Mucosa of descending colon (tissue), 3 donors: ENCODE measurements around the gene FERMT3. TPM values are rescaled to one million over a fixed set of nuclear protein-coding genes. Genes with fewer than 3 reads are reported as not detected.

Source experiments
- ATAC-seq: fragments of 200-7000 bp; cut with Tn5 transposase; one replicate; pipeline ENCODE4 v1.9.1; 2020; ENCODE audit warnings: mild to moderate bottlenecking, moderate library complexity
- DNase-seq, 3 donors: peaks; one replicate each; pipeline ENCODE4 v3.0.0-alpha.2; 2020
- H3K36me3 ChIP-seq: fragments of 200-600 bp; one replicate; pipeline ENCODE4 v1.8.0; 2021; ENCODE audit warnings: low read depth, mild to moderate bottlenecking
- H3K4me1 ChIP-seq: fragments of 200-600 bp; one replicate; pipeline ENCODE4 v1.8.0; 2021; ENCODE audit warnings: low read depth, mild to moderate bottlenecking
- H3K4me3 ChIP-seq: fragments of 200-600 bp; one replicate; pipeline ENCODE4 v1.8.0; 2021; ENCODE audit warnings: mild to moderate bottlenecking
- H3K9me3 ChIP-seq: fragments of 200-600 bp; one replicate; pipeline ENCODE4 v1.8.0; 2021; ENCODE audit warnings: mild to moderate bottlenecking
- CTCF ChIP-seq: fragments of 200-600 bp; IDR thresholded peaks from one replicate; pipeline ENCODE4 v1.8.0; 2022; ENCODE audit warnings: antibody characterized with exemption, mild to moderate bottlenecking
- intact Hi-C, 2 donors: fragments of 100-400 bp; cut with DNase I in 1 of 2; cut with micrococcal nuclease in 1 of 2; formaldehyde crosslinking; loops; one replicate each; pipeline versions ENCODE4 v1.11.0 to v1.11.1; 2022; cut with DNase I, micrococcal nuclease
- total RNA-seq, 3 donors: library from RNA; stranded (reverse); fragmentation: NEBNext Ultra II Directional in 2 of 3; extraction: Animal tissue kit (Norgen Biotek cat#: 25700) in 2 of 3; gene quantifications; one replicate each; pipeline versions ENCODE4 v1.2.1 to v1.2.4, GENCODE V29; 2021 to 2023
- donor health status: DM: no; HTN: no; CAD: no; lungs with moderate emphysema.
- donor health status: DM: no; HTN: no; CAD: no.
- donor health status: DM: no; HTN: yes; CAD: no.

Gene FERMT3
- total RNA-seq, 3 donors from 2014 or later = 19.7 to 32.7 (median 26.4) TPM

DNA sequence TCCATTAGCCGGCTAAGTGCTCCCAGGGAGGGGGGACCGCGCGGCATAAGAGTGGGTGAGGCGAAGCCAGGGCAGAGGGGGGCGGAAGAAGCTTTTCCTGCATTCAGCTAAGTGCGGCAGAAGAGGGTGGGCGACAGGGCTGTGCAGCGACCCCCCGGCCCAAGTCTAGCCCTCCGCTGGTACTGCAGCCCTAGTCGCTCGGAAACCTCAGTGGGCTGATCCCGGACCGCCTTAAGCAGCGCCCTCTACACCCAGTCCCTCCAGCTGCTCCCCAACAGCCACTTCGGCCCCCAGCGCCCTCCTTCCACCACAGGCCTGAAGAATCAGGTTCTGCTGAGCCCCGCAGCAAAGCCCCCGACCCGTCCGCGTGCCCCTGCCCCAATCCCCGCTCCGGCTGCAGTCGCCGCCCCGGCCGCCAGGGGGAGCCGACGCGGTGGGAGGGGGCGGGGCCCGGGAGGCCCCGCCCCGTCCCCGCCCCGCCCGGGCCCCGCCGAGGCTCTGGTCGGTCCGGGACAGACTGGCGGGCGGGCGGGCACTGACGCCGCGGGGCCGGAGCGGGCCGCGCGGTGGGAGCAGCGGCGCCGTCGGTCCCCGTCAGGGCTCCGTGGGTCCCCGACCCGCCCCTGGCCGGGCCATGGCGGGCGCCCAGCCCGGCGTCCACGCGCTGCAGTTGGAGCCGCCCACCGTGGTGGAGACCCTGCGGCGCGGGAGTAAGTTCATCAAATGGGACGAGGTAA is 44.7 kb downstream of the FERMT3 start, which contains the start of gene PLCB3:
TSS of gene PLCB3 (plus strand) at position 515 of the 737 bp plus-strand sequence. CDS start at position 635, 120 bp downstream.
- peaks cover 22% of the 10 kb centered on the region for H3K4me1 ChIP-seq
- no peaks in the 10 kb centered on the region for H3K36me3 ChIP-seq
- intact Hi-C loops = no loop called here
- ATAC-seq = peak; percentile 74
- peak; percentile 94 for TF ChIP-seq CTCF
- DNase-seq = peak; percentile 69 to 83 (median 77)
- no peaks in the 10 kb centered on the region for H3K9me3 ChIP-seq
- peak within 1 kb of the TSS; percentile 78 for H3K4me3 ChIP-seq

DNA sequence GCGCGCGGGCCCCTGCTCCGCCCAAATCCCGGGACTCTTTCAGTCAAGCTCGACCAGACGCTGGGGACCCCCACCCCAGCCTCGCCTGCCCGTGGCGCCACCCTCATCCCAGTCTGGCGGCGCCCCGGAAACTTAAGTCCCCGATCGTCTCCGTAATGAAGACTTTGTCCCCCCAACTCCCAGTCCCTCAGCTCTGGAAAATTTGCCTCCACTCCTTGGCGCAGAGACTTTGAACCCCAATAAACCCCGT is 45.2 kb downstream of the FERMT3 start:
- Histone ChIP-seq H3K4me3 (peak overlapping the region; percentile 78), H3K9me3 (no peaks in the 10 kb centered on the region), H3K4me1 (peaks cover 22% of the 10 kb centered on the region), H3K36me3 (no peaks in the 10 kb centered on the region)
- ATAC-seq (no peak), DNase-seq (no peak)
- intact Hi-C loops = no loop called here
- no peak for TF ChIP-seq CTCF

- no peaks in the 10 kb centered on the region for H3K36me3 ChIP-seq
- no peaks in the 10 kb centered on the region for H3K9me3 ChIP-seq
- peak; percentile 82 for ATAC-seq
- peak overlapping the region; percentile 78 for H3K4me3 ChIP-seq
- peaks cover 22% of the 10 kb centered on the region for H3K4me1 ChIP-seq
- intact Hi-C loops = no loop called here
- DNase-seq = peak; percentile 90 to 92 (median 91)
- TF ChIP-seq CTCF = no peak
Observed at GRCh38 chr11:64252003-64252872, 45.7 kb downstream of the FERMT3 start.

GRCh38 chr11:64253043-64253442 is 46.5 kb downstream of the FERMT3 start:
- no peak for TF ChIP-seq CTCF
- intact Hi-C loops = no loop called here
- Histone ChIP-seq H3K4me3 (no peak overlapping the region), H3K4me1 (peaks cover 17% of the 10 kb centered on the region), H3K36me3 (peaks cover 3% of the 10 kb centered on the region), H3K9me3 (no peaks in the 10 kb centered on the region)
- no peak for ATAC-seq
- DNase-seq = no peak

DNA sequence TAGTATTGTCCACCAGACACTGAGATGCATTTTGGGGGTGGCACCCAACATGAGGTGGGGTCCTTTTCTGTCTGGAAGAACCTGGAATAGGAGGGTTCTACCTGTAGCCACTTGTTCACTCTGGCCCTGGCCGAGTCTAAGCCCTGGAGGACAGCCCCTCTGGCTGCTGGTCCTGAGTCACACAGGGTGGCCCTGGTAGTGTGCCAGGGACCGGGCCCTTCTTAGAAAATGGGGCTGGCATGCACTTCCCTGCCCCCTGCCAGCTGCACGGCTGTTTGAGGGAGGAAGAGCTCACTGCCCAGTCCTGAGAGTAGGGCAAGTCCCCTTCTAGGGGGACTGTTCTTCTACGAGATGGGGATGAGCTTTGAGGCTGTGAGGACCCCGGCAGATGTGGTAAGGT is 47.0 kb downstream of the FERMT3 start:
- intact Hi-C loops = no loop called here
- DNase-seq = no peak
- no peaks in the 10 kb centered on the region for H3K9me3 ChIP-seq
- peaks cover 3% of the 10 kb centered on the region for H3K36me3 ChIP-seq
- no peak for ATAC-seq
- H3K4me1 ChIP-seq = peaks cover 16% of the 10 kb centered on the region
- no peak for TF ChIP-seq CTCF
- no peak overlapping the region for H3K4me3 ChIP-seq
